H9 (cell line): ENCODE measurements around the gene LRP1B. TPM values are rescaled to one million over a fixed set of nuclear protein-coding genes. Genes with fewer than 3 reads are reported as not detected.

ENCODE experiments used
- DNase-seq: peaks from one replicate; pipeline ENCODE4 v3.0.0-alpha.2; 2017
- H2AFZ ChIP-seq: one replicate; pipeline ENCODE4 v1.6.1; 2013; ENCODE audit warnings: mild to moderate bottlenecking, low read length, control low read depth, moderate library complexity
- H2AK5ac ChIP-seq: 2 replicates; pipeline ENCODE4 v1.6.1; 2013; ENCODE audit warnings: low read length, control low read depth, mixed read lengths; ENCODE audit not compliant: insufficient read length
- H2BK120ac ChIP-seq: one replicate; pipeline ENCODE4 v1.6.1; 2013; ENCODE audit warnings: low read depth, mild to moderate bottlenecking, low read length, control low read depth, inconsistent platforms; ENCODE audit not compliant: poor library complexity, severe bottlenecking
- H2BK12ac ChIP-seq: 2 replicates; pipeline ENCODE4 v1.6.1; 2013; ENCODE audit warnings: low read length, control low read depth, mixed read lengths, low read depth; ENCODE audit not compliant: insufficient read length
- H2BK15ac ChIP-seq: 2 replicates; pipeline ENCODE4 v1.6.1; 2013; ENCODE audit warnings: low read depth, low read length, control low read depth
- H2BK20ac ChIP-seq: one replicate; pipeline ENCODE4 v1.6.1; 2013; ENCODE audit warnings: low read depth, mild to moderate bottlenecking, low read length, control low read depth, inconsistent platforms; ENCODE audit not compliant: poor library complexity, severe bottlenecking
- H2BK5ac ChIP-seq: 2 replicates; pipeline ENCODE4 v1.6.1; 2013; ENCODE audit warnings: low read length, control low read depth, mixed read lengths; ENCODE audit not compliant: insufficient read length
- H3K14ac ChIP-seq: 2 replicates; pipeline ENCODE4 v1.6.1; 2013; ENCODE audit warnings: low read length, control low read depth; ENCODE audit not compliant: insufficient read depth
- H3K18ac ChIP-seq: 2 replicates; pipeline ENCODE4 v1.6.1; 2013; ENCODE audit warnings: low read depth, mild to moderate bottlenecking, mixed read lengths, low read length, control low read depth; ENCODE audit not compliant: insufficient read length
- H3K23ac ChIP-seq: 2 replicates; pipeline ENCODE4 v1.6.1; 2013; ENCODE audit warnings: low read length, control low read depth, mixed read lengths, low read depth; ENCODE audit not compliant: insufficient read length
- H3K23me2 ChIP-seq: 2 replicates; pipeline ENCODE4 v1.6.1; 2013; ENCODE audit warnings: low read depth, mild to moderate bottlenecking, mixed read lengths, low read length, control low read depth; ENCODE audit not compliant: insufficient read length, poor library complexity, severe bottlenecking
- H3K27ac ChIP-seq: 2 replicates; pipeline ENCODE4 v1.5.1; 2013; ENCODE audit warnings: low read length, control low read depth, mixed read lengths, low read depth; ENCODE audit not compliant: insufficient read length
- H3K27me3 ChIP-seq: 2 replicates; pipeline ENCODE4 v1.6.1; 2013; ENCODE audit warnings: low read length, control low read depth, inconsistent platforms; ENCODE audit not compliant: insufficient read depth
- H3K4ac ChIP-seq: 2 replicates; pipeline ENCODE4 v1.6.1; 2013; ENCODE audit warnings: low read depth, mild to moderate bottlenecking, control low read depth, inconsistent platforms, low read length, moderate library complexity
- H3K4me1 ChIP-seq: 2 replicates; pipeline ENCODE4 v1.6.1; 2013; ENCODE audit warnings: low read length, control low read depth, inconsistent platforms; ENCODE audit not compliant: insufficient read depth
- H3K4me2 ChIP-seq: 2 replicates; pipeline ENCODE4 v1.6.1; 2013; ENCODE audit warnings: low read length, control low read depth, mixed read lengths; ENCODE audit not compliant: insufficient read length, insufficient read depth
- H3K56ac ChIP-seq: 2 replicates; pipeline ENCODE4 v1.6.1; 2013; ENCODE audit warnings: low read depth, mild to moderate bottlenecking, mixed read lengths, low read length, control low read depth; ENCODE audit not compliant: insufficient read length
- H3K79me1 ChIP-seq: 2 replicates; pipeline ENCODE4 v1.6.1; 2013; ENCODE audit warnings: low read depth, mild to moderate bottlenecking, moderate library complexity, low read length, control low read depth, inconsistent platforms; ENCODE audit not compliant: insufficient read depth, poor library complexity, severe bottlenecking
- H3K79me2 ChIP-seq: 2 replicates; pipeline ENCODE4 v1.6.1; 2013; ENCODE audit warnings: low read length, control low read depth, inconsistent platforms; ENCODE audit not compliant: insufficient read depth
- H3K9ac ChIP-seq: 2 replicates; pipeline ENCODE4 v1.6.1; 2013; ENCODE audit warnings: low read length, control low read depth, mixed read lengths; ENCODE audit not compliant: insufficient read length; ENCODE audit errors: extremely low read depth
- H3K9me3 ChIP-seq: one replicate; pipeline ENCODE4 v1.6.1; 2013; ENCODE audit warnings: low read depth, low read length, inconsistent platforms; ENCODE audit not compliant: control insufficient read depth
- H3T11ph ChIP-seq: one replicate; pipeline ENCODE4 v1.6.1; 2013; ENCODE audit warnings: mild to moderate bottlenecking, low read length, control low read depth, inconsistent platforms
- H4K20me1 ChIP-seq: one replicate; pipeline ENCODE4 v1.6.1; 2013; ENCODE audit not compliant: control insufficient read depth, insufficient read length, insufficient read depth
- H4K5ac ChIP-seq: 2 replicates; pipeline ENCODE4 v1.6.1; 2013; ENCODE audit warnings: low read depth, mild to moderate bottlenecking, mixed read lengths, low read length, control low read depth; ENCODE audit not compliant: insufficient read length
- H4K8ac ChIP-seq: replicated peaks from 2 replicates; pipeline ENCODE4 v1.6.1; 2013; ENCODE audit warnings: low read length, control low read depth, mixed read lengths, low read depth; ENCODE audit not compliant: insufficient read length
- H4K91ac ChIP-seq: 2 replicates; pipeline ENCODE4 v1.6.1; 2013; ENCODE audit warnings: low read depth, mild to moderate bottlenecking, moderate library complexity, mixed read lengths, low read length, control low read depth; ENCODE audit not compliant: insufficient read length
- H3K27ac Mint-ChIP-seq, 3 experiments: 2 replicates in 2 of 3; 3 replicates in 1 of 3; pipeline ENCODE4 v1.8.0; 2020 to 2021; ENCODE audit warnings: mixed read lengths in 3 of 3, mild to moderate bottlenecking in 1 of 3, moderate library complexity in 1 of 3
- H3K27me3 Mint-ChIP-seq: 2 replicates; pipeline ENCODE4 v1.8.0; 2021; ENCODE audit warnings: low read depth, mild to moderate bottlenecking, moderate library complexity, mixed read lengths
- H3K36me3 Mint-ChIP-seq, 3 experiments: 2 replicates in 2 of 3; 3 replicates in 1 of 3; pipeline ENCODE4 v1.8.0; 2020 to 2021; ENCODE audit warnings: low read depth in 3 of 3, mixed read lengths in 3 of 3; ENCODE audit not compliant: insufficient read depth in 1 of 3
- H3K4me1 Mint-ChIP-seq, 2 experiments: 2 replicates each; pipeline ENCODE4 v1.8.0; 2020; ENCODE audit warnings: mixed read lengths in 2 of 2
- H3K4me3 Mint-ChIP-seq, 2 experiments: 2 replicates in 1 of 2; 3 replicates in 1 of 2; pipeline ENCODE4 v1.8.0; 2020 to 2021; ENCODE audit warnings: mild to moderate bottlenecking in 2 of 2, mixed read lengths in 2 of 2, moderate library complexity in 1 of 2
- H3K9me3 Mint-ChIP-seq, 2 experiments: 2 replicates in 1 of 2; 3 replicates in 1 of 2; pipeline ENCODE4 v1.8.0; 2020; ENCODE audit warnings: mild to moderate bottlenecking in 2 of 2, mixed read lengths in 2 of 2, moderate library complexity in 1 of 2
- WGBS: extraction: QIAGEN DNeasy Blood & Tissue Kit; methylation state at CpG from one replicate; pipeline ENCODE4 v1.1.7; 2013; ENCODE audit warnings: missing lambda C conversion rate, low lambda C conversion rate, mixed read lengths; ENCODE audit not compliant: insufficient read length; ENCODE audit errors: extremely low coverage; 5-methylcytosine and 5-hydroxymethylcytosine counted together
- total RNA-seq: library from RNA; stranded (reverse); gene quantifications from 2 replicates; pipeline ENCODE4 v1.2.1, GENCODE V29; 2021
- TF ChIP-seq, protein P1 (sequence below): fragments of 200-600 bp; sonication (generic); conservative IDR thresholded peaks from 3 replicates; pipeline ENCODE4 v1.8.0; 2021; ENCODE audit warnings: antibody characterized with exemption, mild to moderate bottlenecking

The LRP1B gene
- total RNA-seq, 1 experiment from 2014 or later: not detected

DNA sequence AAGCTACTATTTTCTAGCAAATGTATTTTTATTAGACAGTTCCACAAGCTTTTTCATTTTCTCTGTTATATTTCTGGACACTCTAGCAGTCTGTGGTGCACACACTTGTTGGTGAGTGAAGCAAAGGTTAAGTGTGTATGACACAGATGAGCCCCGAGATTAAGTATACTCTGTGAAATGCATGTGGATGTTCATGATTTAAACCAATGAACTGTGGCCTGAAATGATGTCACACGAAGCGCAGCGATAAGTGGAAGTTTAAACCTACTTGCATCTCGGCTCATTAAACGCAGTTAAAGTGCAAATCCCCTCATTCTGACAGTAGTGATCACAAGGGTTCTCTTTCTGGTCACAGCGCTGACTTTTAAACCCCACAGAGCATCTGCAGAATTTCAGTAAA lies 1861.8 kb downstream of the LRP1B start:
- no peak overlapping the region for H2BK5ac ChIP-seq
- TF ChIP-seq, protein P1, sequence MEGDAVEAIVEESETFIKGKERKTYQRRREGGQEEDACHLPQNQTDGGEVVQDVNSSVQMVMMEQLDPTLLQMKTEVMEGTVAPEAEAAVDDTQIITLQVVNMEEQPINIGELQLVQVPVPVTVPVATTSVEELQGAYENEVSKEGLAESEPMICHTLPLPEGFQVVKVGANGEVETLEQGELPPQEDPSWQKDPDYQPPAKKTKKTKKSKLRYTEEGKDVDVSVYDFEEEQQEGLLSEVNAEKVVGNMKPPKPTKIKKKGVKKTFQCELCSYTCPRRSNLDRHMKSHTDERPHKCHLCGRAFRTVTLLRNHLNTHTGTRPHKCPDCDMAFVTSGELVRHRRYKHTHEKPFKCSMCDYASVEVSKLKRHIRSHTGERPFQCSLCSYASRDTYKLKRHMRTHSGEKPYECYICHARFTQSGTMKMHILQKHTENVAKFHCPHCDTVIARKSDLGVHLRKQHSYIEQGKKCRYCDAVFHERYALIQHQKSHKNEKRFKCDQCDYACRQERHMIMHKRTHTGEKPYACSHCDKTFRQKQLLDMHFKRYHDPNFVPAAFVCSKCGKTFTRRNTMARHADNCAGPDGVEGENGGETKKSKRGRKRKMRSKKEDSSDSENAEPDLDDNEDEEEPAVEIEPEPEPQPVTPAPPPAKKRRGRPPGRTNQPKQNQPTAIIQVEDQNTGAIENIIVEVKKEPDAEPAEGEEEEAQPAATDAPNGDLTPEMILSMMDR: no peak
- no peak overlapping the region for H2AFZ ChIP-seq
- H3K23me2 ChIP-seq: no peaks in the 10 kb centered on the region
- no peaks in the 10 kb centered on the region for H3K27me3 ChIP-seq
- H4K91ac ChIP-seq: no peak overlapping the region
- H3K79me1 ChIP-seq: no peaks in the 10 kb centered on the region
- H2BK20ac ChIP-seq: no peak overlapping the region
- no peaks in the 10 kb centered on the region for H3K4me1 ChIP-seq
- no peaks in the 10 kb centered on the region for H3K9me3 Mint-ChIP-seq
- H2BK120ac ChIP-seq: no peak overlapping the region
- no peaks in the 10 kb centered on the region; the same call in 1 of the 2 replicates for H3K27me3 Mint-ChIP-seq
- 0 out of 4 replicates have a peak, but pooled peaks cover 0 to 2% of the 10 kb centered on the region in 2 experiments for H3K4me1 Mint-ChIP-seq
- no peak overlapping the region for H3K4ac ChIP-seq
- H3K23ac ChIP-seq: no peak overlapping the region
- WGBS: no CpG with 5 or more reads among the region's 7 CpGs
- H3K36me3 Mint-ChIP-seq: no peaks in the 10 kb centered on the region
- no peak overlapping the region for H3K4me3 Mint-ChIP-seq
- no peak overlapping the region for H3K56ac ChIP-seq
- H3K4me2 ChIP-seq: no peak overlapping the region
- no peak overlapping the region for H3K27ac ChIP-seq
- no peak overlapping the region for H2BK12ac ChIP-seq
- no peak overlapping the region for H3T11ph ChIP-seq
- H4K20me1 ChIP-seq: no peaks in the 10 kb centered on the region
- no peak overlapping the region for H3K9ac ChIP-seq
- no peak overlapping the region for H4K8ac ChIP-seq
- H2BK15ac ChIP-seq: no peak overlapping the region
- no peak overlapping the region for H2AK5ac ChIP-seq
- H3K9me3 ChIP-seq: no peaks in the 10 kb centered on the region
- H3K14ac ChIP-seq: no peak overlapping the region
- no peak overlapping the region for H3K18ac ChIP-seq
- no peaks in the 10 kb centered on the region for H3K79me2 ChIP-seq
- no peak for DNase-seq
- no peak overlapping the region for H4K5ac ChIP-seq
- H3K27ac Mint-ChIP-seq: no peak overlapping the region
